OCI-LY3 (cell line): ENCODE data around the gene AKR1B15.

Experiments used
- H2AFZ ChIP-seq: fragments of 200-600, 300-600 bp; shearing (Covaris generic); 2 replicates; pipeline ENCODE4 v1.6.0; 2014; ENCODE audit warnings: antibody characterized with exemption, low read depth, low read length
- H3K27ac ChIP-seq: fragments of 200-600, 300-600 bp; sonication (generic); 2 replicates; pipeline ENCODE4 v1.5.1; 2014; ENCODE audit warnings: mild to moderate bottlenecking, low read length, moderate library complexity, mixed read lengths
- H3K27me3 ChIP-seq: fragments of 200-600, 300-600 bp; sonication (generic); 2 replicates; pipeline ENCODE4 v1.6.1; 2014; ENCODE audit warnings: low read depth, low read length, mixed read lengths
- H3K36me3 ChIP-seq: fragments of 200-600, 300-600 bp; sonication (generic); replicated peaks from 2 replicates; pipeline ENCODE3; 2014; ENCODE audit warnings: low read depth, low read length, mixed read lengths
- H3K4me1 ChIP-seq: fragments of 300-600, 200-600 bp; sonication (generic); 2 replicates; pipeline ENCODE4 v1.6.1; 2014; ENCODE audit warnings: low read length, mixed read lengths
- H3K4me2 ChIP-seq: fragments of 200-600, 300-600 bp; sonication (generic); 2 replicates; pipeline ENCODE4 v1.6.1; 2014; ENCODE audit warnings: low read length, mixed read lengths
- H3K4me3 ChIP-seq: fragments of 300-600, 200-600 bp; sonication (generic); 2 replicates; pipeline ENCODE4 v1.5.1; 2014; ENCODE audit warnings: antibody characterized with exemption, mild to moderate bottlenecking, low read length, moderate library complexity
- H3K79me2 ChIP-seq: fragments of 300-600, 200-600 bp; shearing (Covaris generic); 2 replicates; pipeline ENCODE4 v1.6.1; 2014; ENCODE audit warnings: mild to moderate bottlenecking, low read length, mixed read lengths
- H3K9ac ChIP-seq: fragments of 300-600, 200-600 bp; shearing (Covaris generic); 2 replicates; pipeline ENCODE4 v1.6.0; 2014; ENCODE audit warnings: mild to moderate bottlenecking, low read length, moderate library complexity
- H3K9me3 ChIP-seq: fragments of 200-600, 300-600 bp; shearing (Covaris generic); 2 replicates; pipeline ENCODE4 v1.6.1; 2014; ENCODE audit warnings: low read length, mixed read lengths; ENCODE audit not compliant: insufficient read depth
- H4K20me1 ChIP-seq: fragments of 200-600, 300-600 bp; sonication (generic); 2 replicates; pipeline ENCODE4 v1.6.1; 2016; ENCODE audit warnings: low read length, mixed read lengths; ENCODE audit not compliant: insufficient read depth
- CTCF ChIP-seq: fragments of 200-600, 300-600 bp; sonication (generic); IDR thresholded peaks from 2 replicates; pipeline ENCODE4 v1.5.1; 2014; ENCODE audit warnings: antibody characterized with exemption, low read length, low read depth
- EZH2phosphoT487 ChIP-seq: fragments of 200-600 bp; shearing (Covaris generic); IDR thresholded peaks from 2 replicates; pipeline ENCODE4 v1.6.1; 2018; ENCODE audit warnings: antibody characterized with exemption, mixed run types, low read depth

The AKR1B15 gene

GRCh38 chr7:134548877-134549276, at the start of gene AKR1B15:
TSS of gene AKR1B15 (plus strand) at chr7:134549110. CDS start at chr7:134564620, 15,510 bp downstream.
- Histone ChIP-seq H3K4me2 (peak within 1 kb of the TSS; percentile 85), H3K27me3 (peaks cover 19% of the 10 kb centered on the region), H3K36me3 (no peaks in the 10 kb centered on the region), H2AFZ (no peak within 1 kb of the TSS), H3K79me2 (no peaks in the 10 kb centered on the region), H4K20me1 (no peaks in the 10 kb centered on the region), H3K9me3 (no peaks in the 10 kb centered on the region), H3K4me1 (peaks cover 45% of the 10 kb centered on the region), H3K4me3 (peak within 1 kb of the TSS; percentile 69), H3K9ac (peak within 1 kb of the TSS; percentile 41; the same call in 1 of the 2 replicates), H3K27ac (peak within 1 kb of the TSS; percentile 71)
- TF ChIP-seq CTCF, result no peak
- no peak for TF ChIP-seq EZH2phosphoT487

GRCh38 chr7:134500406-134500805, 48.5 kb upstream of the AKR1B15 start:
- Histone ChIP-seq H3K9ac (no peak overlapping the region), H3K27me3 (0 out of 2 replicates have a peak, but pooled peaks cover 3% of the 10 kb centered on the region), H3K4me1 (peaks cover 9% of the 10 kb centered on the region), H3K9me3 (no peaks in the 10 kb centered on the region), H2AFZ (no peak overlapping the region), H3K4me2 (no peak overlapping the region), H3K27ac (no peak overlapping the region), H3K4me3 (no peak overlapping the region), H4K20me1 (no peaks in the 10 kb centered on the region), H3K79me2 (no peaks in the 10 kb centered on the region), H3K36me3 (no peaks in the 10 kb centered on the region)
- TF ChIP-seq CTCF (no peak), EZH2phosphoT487 (no peak)

- 0 out of 2 replicates have a peak, but pooled peaks cover 3% of the 10 kb centered on the region for H3K27me3 ChIP-seq
- no peak overlapping the region for H3K9ac ChIP-seq
- H2AFZ ChIP-seq, result no peak overlapping the region
- TF ChIP-seq EZH2phosphoT487 (no peak), CTCF (no peak)
- no peak overlapping the region for H3K4me3 ChIP-seq
- H4K20me1 ChIP-seq, result no peaks in the 10 kb centered on the region
- H3K27ac ChIP-seq, result no peak overlapping the region
- H3K9me3 ChIP-seq, result no peaks in the 10 kb centered on the region
- H3K36me3 ChIP-seq, result no peaks in the 10 kb centered on the region
- H3K4me1 ChIP-seq, result peaks cover 4% of the 10 kb centered on the region
- H3K79me2 ChIP-seq, result no peaks in the 10 kb centered on the region
- no peak overlapping the region for H3K4me2 ChIP-seq
Measured at GRCh38 chr7:134500982-134501381, 47.9 kb upstream of the AKR1B15 start.

GRCh38 chr7:134502463-134503371, 46.2 kb upstream of the AKR1B15 start:
- Histone ChIP-seq H3K4me2 (no peak overlapping the region), H3K27ac (no peak overlapping the region), H3K9ac (no peak overlapping the region), H3K36me3 (no peaks in the 10 kb centered on the region), H2AFZ (no peak overlapping the region), H3K27me3 (0 out of 2 replicates have a peak, but pooled peaks cover 3% of the 10 kb centered on the region), H3K4me3 (no peak overlapping the region), H3K9me3 (no peaks in the 10 kb centered on the region), H3K4me1 (no peaks in the 10 kb centered on the region), H3K79me2 (no peaks in the 10 kb centered on the region), H4K20me1 (no peaks in the 10 kb centered on the region)
- TF ChIP-seq EZH2phosphoT487 (no peak), CTCF (no peak)
